HG03571 (cell line): ENCODE measurements around the gene FREM2.

ENCODE experiments used
- ATAC-seq: cut with Tn5 transposase; IDR thresholded peaks from one replicate; pipeline ENCODE4 v1.9.1; 2021; ENCODE audit not compliant: unreplicated experiment

FREM2 gene

GRCh38 chr13:38758277-38758676 is 71.4 kb downstream of the FREM2 start:
- ATAC-seq: no peak

- no peak for ATAC-seq
Measured at GRCh38 chr13:38759390-38759789, 72.5 kb downstream of the FREM2 start.

- no peak for ATAC-seq
Measured at GRCh38 chr13:38763446-38764381, 76.8 kb downstream of the FREM2 start.

- no peak for ATAC-seq
Measured at GRCh38 chr13:38766799-38767198, 79.9 kb downstream of the FREM2 start.

- no peak for ATAC-seq
Measured at GRCh38 chr13:38767506-38768265, 80.8 kb downstream of the FREM2 start.

GRCh38 chr13:38769526-38769925 is 82.6 kb downstream of the FREM2 start:
- ATAC-seq: no peak

- no peak for ATAC-seq
Measured at GRCh38 chr13:38775085-38775484, 88.2 kb downstream of the FREM2 start.

- ATAC-seq: no peak
Measured at GRCh38 chr13:38777347-38778119, 90.7 kb downstream of the FREM2 start.

GRCh38 chr13:38781539-38781938 is 94.7 kb downstream of the FREM2 start:
- ATAC-seq: no peak

GRCh38 chr13:38784036-38784880 is 97.4 kb downstream of the FREM2 start:
- ATAC-seq: no peak

GRCh38 chr13:38785042-38785441 is 98.2 kb downstream of the FREM2 start:
- ATAC-seq: no peak

- ATAC-seq: no peak
Measured at GRCh38 chr13:38785490-38785889, 98.6 kb downstream of the FREM2 start.

GRCh38 chr13:38787550-38787949 is 100.7 kb downstream of the FREM2 start:
- ATAC-seq: no peak

GRCh38 chr13:38796890-38797289 is 110.0 kb downstream of the FREM2 start:
- ATAC-seq: no peak

GRCh38 chr13:38803531-38803930 is 116.7 kb downstream of the FREM2 start:
- no peak for ATAC-seq

GRCh38 chr13:38804061-38804460 is 117.2 kb downstream of the FREM2 start:
- no peak for ATAC-seq

- ATAC-seq: no peak
Measured at GRCh38 chr13:38804536-38804935, 117.7 kb downstream of the FREM2 start.

GRCh38 chr13:38814331-38814730 is 127.5 kb downstream of the FREM2 start:
- ATAC-seq: no peak

- no peak for ATAC-seq
Measured at GRCh38 chr13:38819053-38819452, 132.2 kb downstream of the FREM2 start.

- no peak for ATAC-seq
Measured at GRCh38 chr13:38819596-38819995, 132.7 kb downstream of the FREM2 start.
